NT2/D1 (cell line): Measurements from ENCODE around the gene REG3G.

Experiments used
- DNase-seq: peaks from one replicate; pipeline ENCODE4 v3.0.0-alpha.2; 2011; ENCODE audit warnings: low read depth, low spot score
- H3K27me3 ChIP-seq: 2 replicates; pipeline ENCODE4 v1.6.0; 2011; ENCODE audit warnings: mild to moderate bottlenecking; ENCODE audit not compliant: insufficient read length, insufficient read depth
- H3K36me3 ChIP-seq: 2 replicates; pipeline ENCODE4 v1.6.1; 2011; ENCODE audit warnings: mild to moderate bottlenecking, low read length, mixed read lengths; ENCODE audit not compliant: insufficient read depth, insufficient read length
- H3K4me1 ChIP-seq: 2 replicates; pipeline ENCODE4 v1.5.1; 2011; ENCODE audit not compliant: insufficient read depth, insufficient read length
- H3K4me3 ChIP-seq: 2 replicates; pipeline ENCODE4 v1.5.1; 2011; ENCODE audit warnings: low read depth; ENCODE audit not compliant: insufficient read length
- H3K9ac ChIP-seq: 2 replicates; pipeline ENCODE4 v1.6.0; 2011; ENCODE audit warnings: low read depth; ENCODE audit not compliant: insufficient read length
- H3K9me3 ChIP-seq: 2 replicates; pipeline ENCODE4 v1.5.1; 2011; ENCODE audit warnings: mild to moderate bottlenecking, low read length; ENCODE audit not compliant: insufficient read depth
- SUZ12 ChIP-seq: IDR thresholded peaks from 2 replicates; pipeline ENCODE4 v1.6.1; 2011; ENCODE audit not compliant: insufficient read length, insufficient read depth; ENCODE audit errors: extremely low read depth
- YY1 ChIP-seq: IDR thresholded peaks from 2 replicates; pipeline ENCODE4 v1.6.1; 2011; ENCODE audit not compliant: insufficient read length, insufficient read depth
- ZNF274 ChIP-seq: IDR thresholded peaks from 2 replicates; pipeline ENCODE4 v1.6.1; 2011; ENCODE audit warnings: mild to moderate bottlenecking, low read depth, low read length

Gene REG3G

GRCh38 chr2:79071078-79071477, 45.6 kb downstream of the REG3G start:
- H3K9me3 ChIP-seq, result no peaks in the 10 kb centered on the region
- no peak for DNase-seq

More at GRCh38 chr2:79071078-79071477, 45.6 kb downstream of the REG3G start:
- no peaks in the 10 kb centered on the region for H3K27me3 ChIP-seq
- no peak for TF ChIP-seq YY1
- TF ChIP-seq SUZ12, result no peak
- no peak for TF ChIP-seq ZNF274
- H3K36me3 ChIP-seq, result no peaks in the 10 kb centered on the region
- no peak overlapping the region for H3K9ac ChIP-seq
- no peaks in the 10 kb centered on the region for H3K4me1 ChIP-seq
- no peak overlapping the region for H3K4me3 ChIP-seq
